ENCODE results near the gene NAV3.

The NAV3 gene

GRCh38 chr12:77795699-77796098 is 35.0 kb upstream of the NAV3 start:
- TF ChIP-seq, protein P1, sequence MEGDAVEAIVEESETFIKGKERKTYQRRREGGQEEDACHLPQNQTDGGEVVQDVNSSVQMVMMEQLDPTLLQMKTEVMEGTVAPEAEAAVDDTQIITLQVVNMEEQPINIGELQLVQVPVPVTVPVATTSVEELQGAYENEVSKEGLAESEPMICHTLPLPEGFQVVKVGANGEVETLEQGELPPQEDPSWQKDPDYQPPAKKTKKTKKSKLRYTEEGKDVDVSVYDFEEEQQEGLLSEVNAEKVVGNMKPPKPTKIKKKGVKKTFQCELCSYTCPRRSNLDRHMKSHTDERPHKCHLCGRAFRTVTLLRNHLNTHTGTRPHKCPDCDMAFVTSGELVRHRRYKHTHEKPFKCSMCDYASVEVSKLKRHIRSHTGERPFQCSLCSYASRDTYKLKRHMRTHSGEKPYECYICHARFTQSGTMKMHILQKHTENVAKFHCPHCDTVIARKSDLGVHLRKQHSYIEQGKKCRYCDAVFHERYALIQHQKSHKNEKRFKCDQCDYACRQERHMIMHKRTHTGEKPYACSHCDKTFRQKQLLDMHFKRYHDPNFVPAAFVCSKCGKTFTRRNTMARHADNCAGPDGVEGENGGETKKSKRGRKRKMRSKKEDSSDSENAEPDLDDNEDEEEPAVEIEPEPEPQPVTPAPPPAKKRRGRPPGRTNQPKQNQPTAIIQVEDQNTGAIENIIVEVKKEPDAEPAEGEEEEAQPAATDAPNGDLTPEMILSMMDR (IDR thresholded peaks at IDR 0.05; ENCODE audit: low read depth, low read length, missing control alignments), result no peak
- no peak overlapping the region for H3K4me3 ChIP-seq (replicated peaks; ENCODE audit: low read depth, low read length)

DNA sequence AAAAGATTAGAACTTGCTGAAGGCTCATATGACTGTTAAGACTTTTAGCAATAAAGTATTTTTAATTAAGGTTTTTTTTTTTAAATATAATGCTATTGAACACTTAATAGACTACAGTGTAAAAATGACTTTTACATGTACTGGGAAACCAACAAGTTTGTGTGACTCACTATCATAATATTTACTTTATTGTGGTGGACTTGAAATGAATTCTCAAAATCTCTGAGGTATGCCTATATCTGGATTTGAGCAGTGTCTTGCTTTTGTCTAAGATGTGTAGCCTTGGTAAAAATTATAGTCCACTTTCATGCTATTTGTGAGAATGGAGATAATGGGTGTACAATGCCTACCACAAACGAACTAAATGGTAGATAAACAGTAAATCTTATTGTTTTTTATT is 33.9 kb upstream of the NAV3 start:
- TF ChIP-seq, protein P1 (IDR thresholded peaks at IDR 0.05; ENCODE audit: low read depth, low read length, missing control alignments), result no peak
- no peak for DNase-seq (ENCODE audit: extremely low read depth, low read depth)
- H3K4me3 ChIP-seq (replicated peaks; ENCODE audit: low read depth, low read length), result no peak overlapping the region

More at GRCh38 chr12:77795699-77796098, 35.0 kb upstream of the NAV3 start:
- DNase-seq (ENCODE audit: extremely low read depth, low read depth), result peak; percentile 4

- TF ChIP-seq, protein P1 (IDR thresholded peaks at IDR 0.05; ENCODE audit: low read depth, low read length, missing control alignments), result no peak
- no peak overlapping the region for H3K4me3 ChIP-seq (replicated peaks; ENCODE audit: low read depth, low read length)
- DNase-seq (ENCODE audit: extremely low read depth, low read depth), result no peak
Measured at GRCh38 chr12:77800501-77800900, 30.2 kb upstream of the NAV3 start.

- DNase-seq (ENCODE audit: extremely low read depth, low read depth), result no peak
- H3K4me3 ChIP-seq (replicated peaks; ENCODE audit: low read depth, low read length), result no peak overlapping the region
- TF ChIP-seq, protein P1 (IDR thresholded peaks at IDR 0.05; ENCODE audit: low read depth, low read length, missing control alignments), result no peak
Measured at GRCh38 chr12:77808534-77808933, 22.2 kb upstream of the NAV3 start.

DNA sequence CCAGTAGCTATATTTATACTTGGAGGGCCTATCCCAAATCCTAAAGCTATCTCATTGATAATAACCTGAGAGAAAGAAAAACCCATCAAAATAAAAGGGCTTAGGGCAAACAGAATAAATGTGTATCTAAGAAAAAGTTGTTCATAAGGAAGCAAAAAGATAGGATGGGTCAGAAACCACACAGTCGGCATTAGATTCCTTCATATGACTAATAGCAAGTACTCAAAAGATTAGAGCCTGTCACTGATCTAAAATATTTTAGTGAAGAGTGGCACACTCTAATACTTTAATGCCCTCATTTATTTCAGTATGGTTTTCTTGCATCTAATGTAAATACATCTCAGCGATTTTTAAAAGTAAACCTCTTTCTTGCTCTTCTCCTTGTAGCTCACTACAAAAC is 17.1 kb upstream of the NAV3 start:
- DNase-seq (ENCODE audit: extremely low read depth, low read depth), result no peak
- TF ChIP-seq, protein P1 (IDR thresholded peaks at IDR 0.05; ENCODE audit: low read depth, low read length, missing control alignments), result no peak
- no peak overlapping the region for H3K4me3 ChIP-seq (replicated peaks; ENCODE audit: low read depth, low read length)

GRCh38 chr12:77814386-77814785 is 16.3 kb upstream of the NAV3 start:
- TF ChIP-seq, protein P1 (IDR thresholded peaks at IDR 0.05; ENCODE audit: low read depth, low read length, missing control alignments), result no peak
- H3K4me3 ChIP-seq (replicated peaks; ENCODE audit: low read depth, low read length), result no peak overlapping the region
- no peak for DNase-seq (ENCODE audit: extremely low read depth, low read depth)

DNA sequence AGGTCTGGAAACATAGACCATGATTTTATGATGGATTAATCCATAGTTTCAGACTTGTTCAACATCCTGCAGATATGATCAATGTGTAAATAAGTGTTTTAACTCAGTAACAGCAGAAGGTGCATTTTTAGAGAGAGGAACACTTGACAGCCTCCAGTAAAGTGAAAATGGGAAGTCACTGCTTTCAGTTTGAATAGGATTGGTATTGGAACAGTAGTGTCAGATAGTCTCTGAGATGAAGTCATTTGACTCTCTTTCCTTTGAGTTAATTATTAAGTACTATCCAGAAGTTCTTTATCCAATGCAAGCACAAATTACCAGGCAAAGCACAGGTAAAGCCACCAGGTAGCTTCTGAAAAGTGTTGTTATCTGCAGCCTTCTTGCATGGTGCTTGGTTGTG is 14.5 kb upstream of the NAV3 start:
- no peak overlapping the region for H3K4me3 ChIP-seq (replicated peaks; ENCODE audit: low read depth, low read length)
- TF ChIP-seq, protein P1 (IDR thresholded peaks at IDR 0.05; ENCODE audit: low read depth, low read length, missing control alignments), result no peak
- DNase-seq (ENCODE audit: extremely low read depth, low read depth), result no peak
